HepG2 (cell line): ENCODE results near the gene NDUFA8. TPM values are rescaled to one million over a fixed set of nuclear protein-coding genes. Genes with fewer than 3 reads are reported as not detected.

Source experiments
- ATAC-seq: fragments of 200-7000 bp; cut with Tn5 transposase; 3 replicates; pipeline ENCODE4 v1.9.1; 2020; ENCODE audit warnings: mild to moderate bottlenecking, moderate library complexity
- BruUV-seq: library from RNA; stranded (reverse); fragments of 400-500 nt; replicated peaks from 2 replicates; lab custom pipeline; 2021; lab: Mats Ljungman, UMichigan
- CTCF ChIA-PET: fragments of 300-600 bp; formaldehyde crosslinking; extraction: SDS; loops from one replicate; lab custom pipeline; 2021; ENCODE audit warnings: low total read pairs, inconsistent platforms, low intra/inter-chr PET ratio; lab: Yijun Ruan, JAX
- POLR2A ChIA-PET: fragments of 350-600 bp; sonication (Branson Sonifier 250); formaldehyde crosslinking; loops from one replicate; lab custom pipeline; 2020; ENCODE audit warnings: antibody characterized with exemption, inconsistent platforms; lab: Yijun Ruan, JAX
- DNase-seq: peaks from one replicate; pipeline ENCODE4 v3.0.0-alpha.2; 2015; ENCODE audit warnings: low spot score
- FAIRE-seq: peaks from 3 replicates; lab custom pipeline; 2011; peaks lifted over from hg19 to GRCh38; lab: Jason Lieb, UNC
- H2AFZ ChIP-seq: one replicate; pipeline ENCODE4 v1.6.1; 2011; ENCODE audit warnings: low read length, inconsistent platforms
- H3K27ac ChIP-seq: fragments of 300-600 bp; 3 replicates; pipeline ENCODE4 v1.8.0; 2011; ENCODE audit warnings: mixed run types, mild to moderate bottlenecking, mixed read lengths, low read length, inconsistent platforms; ENCODE audit not compliant: insufficient read depth; ENCODE audit errors: extremely low read length
- H3K27me3 ChIP-seq, 2 experiments: fragments of 200-600 bp in 1 of 2; 2 replicates in 1 of 2; 3 replicates in 1 of 2; pipeline versions ENCODE4 v1.6.0 to v1.8.0; 2011; ENCODE audit warnings: low read length in 2 of 2, mild to moderate bottlenecking in 2 of 2, moderate library complexity in 2 of 2, inconsistent platforms in 1 of 2; ENCODE audit not compliant: insufficient read depth in 2 of 2, control insufficient read depth in 1 of 2
- H3K36me3 ChIP-seq, 2 experiments: fragments of 200-600 bp in 1 of 2; replicated peaks in 1 of 2; 2 replicates in 1 of 2; 3 replicates in 1 of 2; pipeline versions ENCODE4 v1.5.1 to v1.8.0; 2011; ENCODE audit warnings: low read length in 2 of 2, inconsistent platforms in 1 of 2; ENCODE audit not compliant: insufficient read depth in 2 of 2, control insufficient read depth in 1 of 2
- H3K4me1 ChIP-seq: 2 replicates; pipeline ENCODE4 v1.5.1; 2012; ENCODE audit warnings: low read length, inconsistent platforms; ENCODE audit not compliant: insufficient read depth
- H3K4me2 ChIP-seq: 2 replicates; pipeline ENCODE4 v1.6.0; 2011; ENCODE audit warnings: low read depth, low read length, inconsistent platforms
- H3K4me3 ChIP-seq, 3 experiments: fragments of 200-600 bp in 1 of 3; sonication (generic), shearing (Covaris generic) in 1 of 3; replicated peaks in 1 of 3; 2 replicates each; pipeline ENCODE4 v1.5.1; 2011 to 2016; ENCODE audit warnings: low read length in 3 of 3, inconsistent platforms in 2 of 3, low read depth in 2 of 3, mild to moderate bottlenecking in 2 of 3, control low read depth in 1 of 3, mixed read lengths in 1 of 3; ENCODE audit not compliant: insufficient read depth in 1 of 3
- H3K79me2 ChIP-seq: one replicate; pipeline ENCODE4 v1.6.1; 2011; ENCODE audit warnings: low read length, inconsistent platforms; ENCODE audit not compliant: insufficient read depth
- H3K9ac ChIP-seq: 2 replicates; pipeline ENCODE4 v1.6.0; 2011; ENCODE audit warnings: mild to moderate bottlenecking, low read depth, low read length, inconsistent platforms; ENCODE audit not compliant: insufficient read depth
- H3K9me3 ChIP-seq: 2 replicates; pipeline ENCODE4 v1.5.1; 2012; ENCODE audit warnings: mild to moderate bottlenecking, low read length
- H4K20me1 ChIP-seq: 2 replicates; pipeline ENCODE4 v1.6.0; 2011; ENCODE audit warnings: inconsistent platforms, mild to moderate bottlenecking, low read length, moderate library complexity; ENCODE audit not compliant: insufficient read depth
- FIP1L1 ChIP-seq: fragments of 200-400 bp; formaldehyde crosslinking; IDR thresholded peaks from 2 replicates; pipeline ENCODE4 v1.6.1; 2018; ENCODE audit warnings: low read depth, mild to moderate bottlenecking, low read length, moderate library complexity, borderline replicate concordance; ENCODE audit not compliant: insufficient read depth
- MAFK ChIP-seq, 2 experiments: IDR thresholded peaks in 1 of 2; conservative IDR thresholded peaks in 1 of 2; 2 replicates each; pipeline ENCODE4 v1.6.1; 2011; ENCODE audit warnings: improper control_type of control experiment in 2 of 2, low read length in 2 of 2
- NR2F2 ChIP-seq: IDR thresholded peaks from 2 replicates; pipeline ENCODE4 v1.6.1; 2012; ENCODE audit warnings: low read depth, inconsistent platforms, borderline replicate concordance
- ZNF3 ChIP-seq: IDR thresholded peaks from 2 replicates; pipeline ENCODE4 v1.7.0; 2017; ENCODE audit warnings: inconsistent platforms
- ZNF670 ChIP-seq: sonication (generic); formaldehyde crosslinking; IDR thresholded peaks from 2 replicates; pipeline ENCODE4 v1.8.0; 2022; ENCODE audit warnings: mild to moderate bottlenecking, missing genetic modification reagents, borderline replicate concordance
- WGBS: methylation state at CpG from one replicate; pipeline ENCODE4 v1.1.6; 2017; ENCODE audit warnings: low lambda C conversion rate; 5-methylcytosine and 5-hydroxymethylcytosine counted together
- in situ Hi-C: cut with HindIII; loops from 2 replicates; pipeline ENCODE4 v1.10.0; 2017; ENCODE audit warnings: low pct_unique_long_range_greater_than_20kb; ENCODE audit not compliant: extremely low pct_ligation_motif_present
- intact Hi-C: fragments of 100-400 bp; cut with micrococcal nuclease; formaldehyde crosslinking; loops from one replicate; pipeline ENCODE4 v1.10.0; 2022; ENCODE audit not compliant: unreplicated experiment
- polyA plus RNA-seq, 8 experiments: library from polyadenylated mRNA; depleted of rRNA in 3 of 8; stranded (reverse) in 7 of 8; unstranded in 1 of 8; fragments of >200 nt; fragmentation: Illumina TruSeq in 4 of 8; extraction: Trizol in 4 of 8; gene quantifications; 2 replicates each; pipeline versions ENCODE4 v1.2.1 to v1.2.3, GENCODE V29; 2011 to 2016; ENCODE audit warnings: low read depth in 4 of 8, missing spikeins in 1 of 8, mixed read lengths in 1 of 8; ENCODE audit not compliant: insufficient read depth in 1 of 8
- total RNA-seq, 5 experiments: library from RNA; depleted of rRNA; stranded (reverse); fragments of >200 nt; fragmentation: Illumina TruSeq; extraction: Trizol; gene quantifications; 2 replicates each; pipeline ENCODE4 v1.2.3, GENCODE V29; 2016; ENCODE audit warnings: low read depth in 1 of 5
- TF ChIP-seq, protein P1 (sequence below): sonication (generic); formaldehyde crosslinking; IDR thresholded peaks from 2 replicates; pipeline ENCODE4 v1.4.0; 2020; ENCODE audit warnings: missing genetic modification reagents

Gene NDUFA8
- total and polyA plus RNA-seq, 2 of the 13 experiments (the other 11 are each of a cell fraction or from before 2014, with no cell fraction given): 68.6 to 71.7 TPM

DNA sequence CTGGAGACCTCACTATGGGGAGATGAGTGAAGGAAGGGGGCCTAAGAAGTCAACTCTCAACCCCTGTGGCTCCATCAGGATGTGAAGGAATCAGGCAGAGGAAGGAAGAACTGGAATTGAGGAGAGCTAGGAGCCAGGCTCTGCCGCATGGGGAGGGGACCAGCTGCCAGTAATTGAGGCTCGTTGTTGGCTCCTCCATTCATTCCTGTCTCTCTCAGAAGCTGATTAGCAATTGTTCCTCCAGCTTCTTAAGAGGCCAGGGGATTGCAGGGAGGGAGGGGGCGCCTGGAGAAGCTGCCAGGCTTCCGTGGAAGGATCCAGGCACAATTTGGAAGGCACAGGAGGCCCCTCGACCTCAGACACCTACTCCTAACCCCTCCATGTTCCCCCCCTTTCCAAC lies 46.0 kb downstream of the NDUFA8 start (continued):
- TF ChIP-seq FIP1L1: no peak
- TF ChIP-seq, protein P1, sequence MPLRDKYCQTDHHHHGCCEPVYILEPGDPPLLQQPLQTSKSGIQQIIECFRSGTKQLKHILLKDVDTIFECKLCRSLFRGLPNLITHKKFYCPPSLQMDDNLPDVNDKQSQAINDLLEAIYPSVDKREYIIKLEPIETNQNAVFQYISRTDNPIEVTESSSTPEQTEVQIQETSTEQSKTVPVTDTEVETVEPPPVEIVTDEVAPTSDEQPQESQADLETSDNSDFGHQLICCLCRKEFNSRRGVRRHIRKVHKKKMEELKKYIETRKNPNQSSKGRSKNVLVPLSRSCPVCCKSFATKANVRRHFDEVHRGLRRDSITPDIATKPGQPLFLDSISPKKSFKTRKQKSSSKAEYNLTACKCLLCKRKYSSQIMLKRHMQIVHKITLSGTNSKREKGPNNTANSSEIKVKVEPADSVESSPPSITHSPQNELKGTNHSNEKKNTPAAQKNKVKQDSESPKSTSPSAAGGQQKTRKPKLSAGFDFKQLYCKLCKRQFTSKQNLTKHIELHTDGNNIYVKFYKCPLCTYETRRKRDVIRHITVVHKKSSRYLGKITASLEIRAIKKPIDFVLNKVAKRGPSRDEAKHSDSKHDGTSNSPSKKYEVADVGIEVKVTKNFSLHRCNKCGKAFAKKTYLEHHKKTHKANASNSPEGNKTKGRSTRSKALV: no peak
- no peak for TF ChIP-seq ZNF3 (CRISPR knock-in tag)
- no peak for TF ChIP-seq NR2F2
- TF ChIP-seq, all 625 proteins: peak for 0

- TF ChIP-seq ZNF670 (CRISPR knock-in tag) (no peak), MAFK (conservative IDR thresholded peaks at IDR 0.05 in 1 of 2, IDR thresholded peaks at IDR 0.05 in 1 of 2; ENCODE audit: low read length in 2 of 2) (peak in 1 of 2 experiments; percentile 11; a peak in 1 of 4 replicates)
- in situ Hi-C loops (no loop called here), intact Hi-C loops (no loop called here)
- FAIRE-seq: no peak
- Histone ChIP-seq H3K36me3 (no peaks in the 10 kb centered on the region), H3K4me1 (no peaks in the 10 kb centered on the region), H3K4me2 (no peak overlapping the region), H3K4me3 (no peak overlapping the region), H3K9ac (no peak overlapping the region), H3K27me3 (peaks cover 3 to 6% of the 10 kb centered on the region in 2 experiments; a peak in 3 of 5 replicates), H4K20me1 (no peaks in the 10 kb centered on the region), H3K9me3 (no peaks in the 10 kb centered on the region), H3K27ac (no peak overlapping the region), H3K79me2 (no peaks in the 10 kb centered on the region), H2AFZ (no peak overlapping the region)
- WGBS: 22% methylated on average over 5 of the region's 6 CpGs
- DNase-seq: no peak
- CTCF ChIA-PET: no interaction called here
- ATAC-seq: no peak
- BruUV-seq: no TSS peak
- POLR2A ChIA-PET: no interaction called here
These were observed 47.3 kb downstream of the NDUFA8 start for GRCh38 chr9:122112238-122112637.
